Measurements from ENCODE around the gene RASGRF2.
A peak's percentile ranks its signal among the peaks of the same experiment; 100 is the strongest.

Gene RASGRF2

GRCh38 chr5:81179959-81180358, 219.8 kb downstream of the RASGRF2 start:
- H3K4me3 ChIP-seq (ENCODE audit: low read length): no peak overlapping the region

GRCh38 chr5:81180780-81181460, 220.8 kb downstream of the RASGRF2 start:
- Histone ChIP-seq H3K27me3 (ENCODE audit: control insufficient read depth, low read length) (no peaks in the 10 kb centered on the region), H3K4me3 (ENCODE audit: low read length) (no peak overlapping the region), H3K9me3 (ENCODE audit: control insufficient read depth, insufficient read depth, low read length) (no peaks in the 10 kb centered on the region), H3K36me3 (ENCODE audit: control insufficient read depth, low read length) (no peaks in the 10 kb centered on the region), H3K79me2 (ENCODE audit: control insufficient read depth, low read length) (no peaks in the 10 kb centered on the region), H3K4me1 (ENCODE audit: control insufficient read depth, low read length) (peaks cover 25% of the 10 kb centered on the region), H3K9me2 (replicated peaks; ENCODE audit: control insufficient read depth, low read length) (no peaks in the 10 kb centered on the region), H3K4me2 (ENCODE audit: low read length) (peak overlapping the region; percentile 44), H3F3A (ENCODE audit: control insufficient read depth, insufficient read depth) (no peaks in the 10 kb centered on the region), H4K20me1 (ENCODE audit: control insufficient read depth, insufficient read depth, low read depth, low read length) (no peaks in the 10 kb centered on the region), H3K27ac (ENCODE audit: low read depth, low read length) (no peak overlapping the region)
- TF ChIP-seq EZH2phosphoT487 (IDR thresholded peaks at IDR 0.05; ENCODE audit: borderline replicate concordance, low read length) (no peak), CTCF (IDR thresholded peaks at IDR 0.05; ENCODE audit: low read depth, low read length, poor library complexity, severe bottlenecking) (no peak)

More at GRCh38 chr5:81179959-81180358, 219.8 kb downstream of the RASGRF2 start:
- peaks cover 25% of the 10 kb centered on the region for H3K4me1 ChIP-seq (ENCODE audit: control insufficient read depth, low read length)
- H4K20me1 ChIP-seq (ENCODE audit: control insufficient read depth, insufficient read depth, low read depth, low read length): no peaks in the 10 kb centered on the region
- no peak overlapping the region for H3K27ac ChIP-seq (ENCODE audit: low read depth, low read length)
- H3K9me2 ChIP-seq (replicated peaks; ENCODE audit: control insufficient read depth, low read length): no peaks in the 10 kb centered on the region
- no peaks in the 10 kb centered on the region for H3F3A ChIP-seq (ENCODE audit: control insufficient read depth, insufficient read depth)
- no peaks in the 10 kb centered on the region for H3K79me2 ChIP-seq (ENCODE audit: control insufficient read depth, low read length)
- no peak for TF ChIP-seq CTCF (IDR thresholded peaks at IDR 0.05; ENCODE audit: low read depth, low read length, poor library complexity, severe bottlenecking)
- TF ChIP-seq EZH2phosphoT487 (IDR thresholded peaks at IDR 0.05; ENCODE audit: borderline replicate concordance, low read length): no peak
- no peaks in the 10 kb centered on the region for H3K9me3 ChIP-seq (ENCODE audit: control insufficient read depth, insufficient read depth, low read length)
- no peaks in the 10 kb centered on the region for H3K36me3 ChIP-seq (ENCODE audit: control insufficient read depth, low read length)
- no peak overlapping the region for H3K4me2 ChIP-seq (ENCODE audit: low read length)
- 0 out of 2 replicates have a peak, but pooled peaks cover under 1% of the 10 kb centered on the region for H3K27me3 ChIP-seq (ENCODE audit: control insufficient read depth, low read length)

GRCh38 chr5:81181576-81182316, 221.6 kb downstream of the RASGRF2 start:
- H3F3A ChIP-seq (ENCODE audit: control insufficient read depth, insufficient read depth): no peaks in the 10 kb centered on the region
- peak overlapping the region; percentile 4; the same call in 1 of the 2 replicates for H3K27ac ChIP-seq (ENCODE audit: low read depth, low read length)
- H3K27me3 ChIP-seq (ENCODE audit: control insufficient read depth, low read length): no peaks in the 10 kb centered on the region
- no peaks in the 10 kb centered on the region for H3K79me2 ChIP-seq (ENCODE audit: control insufficient read depth, low read length)
- TF ChIP-seq CTCF (IDR thresholded peaks at IDR 0.05; ENCODE audit: low read depth, low read length, poor library complexity, severe bottlenecking): no peak
- no peak for TF ChIP-seq EZH2phosphoT487 (IDR thresholded peaks at IDR 0.05; ENCODE audit: borderline replicate concordance, low read length)
- no peaks in the 10 kb centered on the region for H3K9me2 ChIP-seq (replicated peaks; ENCODE audit: control insufficient read depth, low read length)
- H3K4me1 ChIP-seq (ENCODE audit: control insufficient read depth, low read length): peaks cover 25% of the 10 kb centered on the region
- H3K36me3 ChIP-seq (ENCODE audit: control insufficient read depth, low read length): no peaks in the 10 kb centered on the region
- peak overlapping the region; percentile 44 for H3K4me2 ChIP-seq (ENCODE audit: low read length)
- no peaks in the 10 kb centered on the region for H3K9me3 ChIP-seq (ENCODE audit: control insufficient read depth, insufficient read depth, low read length)
- no peaks in the 10 kb centered on the region for H4K20me1 ChIP-seq (ENCODE audit: control insufficient read depth, insufficient read depth, low read depth, low read length)
- no peak overlapping the region for H3K4me3 ChIP-seq (ENCODE audit: low read length)
